Spleen (tissue), 7 donors: ENCODE results near the gene RPS27.

Experiments
- CTCF ChIP-seq, 11 experiments: fragments of 200-600 bp in 7 of 11; fragments of 450-650 bp in 4 of 11; sonication (generic) in 4 of 11; IDR thresholded peaks in 8 of 11; conservative IDR thresholded peaks in 3 of 11; 1 replicate in 7 of 11; 2 replicates in 4 of 11; pipeline versions ENCODE4 v1.4.0 to v1.8.0; 2016 to 2021; ENCODE audit warnings: antibody characterized with exemption in 11 of 11, inconsistent platforms in 4 of 11, mild to moderate bottlenecking in 1 of 11
- POLR2A ChIP-seq, 3 donors: fragments of 450-650 bp; IDR thresholded peaks; one replicate each; pipeline ENCODE4 v1.5.1; 2017; ENCODE audit warnings: antibody characterized with exemption in 3 of 3, mild to moderate bottlenecking in 1 of 3
- POLR2AphosphoS5 ChIP-seq, 3 donors: sonication (generic); formaldehyde crosslinking; IDR thresholded peaks; one replicate each; pipeline ENCODE4 v1.5.1; 2017; ENCODE audit warnings: antibody characterized with exemption in 3 of 3
- donor health status: DM: no; HTN: no; CAD: no; lungs with moderate emphysema.
- donor health status: DM: no; HTN: no; CAD: no.
- donor health status: DM: no; HTN: no; CAD: no.

GRCh38 chr1:153978274-153978909 is 12.2 kb upstream of the RPS27 start:
- no peak for TF ChIP-seq CTCF (IDR thresholded peaks at IDR 0.05 in 8 of 11, conservative IDR thresholded peaks at IDR 0.05 in 3 of 11)
- no peak for TF ChIP-seq POLR2A (IDR thresholded peaks at IDR 0.05)
- no peak for TF ChIP-seq POLR2AphosphoS5 (IDR thresholded peaks at IDR 0.05)
